Measurements from ENCODE around the gene HPCAL4.

The HPCAL4 gene

GRCh38 chr1:39652105-39652504 is 39.1 kb downstream of the HPCAL4 start:
- H3K4me3 ChIP-seq (ENCODE audit: low read length), result no peak overlapping the region
- no peaks in the 10 kb centered on the region for H3F3A ChIP-seq (ENCODE audit: insufficient read depth, low read length)
- no peak for DNase-seq
- no peaks in the 10 kb centered on the region for H3K27me3 ChIP-seq (replicated peaks; ENCODE audit: insufficient read depth, low read length)
- H3K4me1 ChIP-seq (ENCODE audit: low read length), result peaks cover 9% of the 10 kb centered on the region
- no peaks in the 10 kb centered on the region for H3K79me2 ChIP-seq (ENCODE audit: low read length)
- H3K27ac ChIP-seq (ENCODE audit: low read length), result no peak overlapping the region
- no peaks in the 10 kb centered on the region for H3K9me2 ChIP-seq (replicated peaks; ENCODE audit: insufficient read depth, low read length)
- no peak for TF ChIP-seq EZH2phosphoT487 (IDR thresholded peaks at IDR 0.05; ENCODE audit: low read length)
- no peaks in the 10 kb centered on the region for H3K36me3 ChIP-seq (replicated peaks; ENCODE audit: insufficient read depth, low read length)
- H2AFZ ChIP-seq (ENCODE audit: low read length), result no peak overlapping the region
- H3K9ac ChIP-seq (ENCODE audit: low read length), result no peak overlapping the region
- no peaks in the 10 kb centered on the region for H4K20me1 ChIP-seq (ENCODE audit: insufficient read depth, low read length)
- no peak overlapping the region for H3K4me2 ChIP-seq (ENCODE audit: low read depth, low read length)
- no peaks in the 10 kb centered on the region for H3K9me3 ChIP-seq (replicated peaks; ENCODE audit: insufficient read depth, low read length)

DNA sequence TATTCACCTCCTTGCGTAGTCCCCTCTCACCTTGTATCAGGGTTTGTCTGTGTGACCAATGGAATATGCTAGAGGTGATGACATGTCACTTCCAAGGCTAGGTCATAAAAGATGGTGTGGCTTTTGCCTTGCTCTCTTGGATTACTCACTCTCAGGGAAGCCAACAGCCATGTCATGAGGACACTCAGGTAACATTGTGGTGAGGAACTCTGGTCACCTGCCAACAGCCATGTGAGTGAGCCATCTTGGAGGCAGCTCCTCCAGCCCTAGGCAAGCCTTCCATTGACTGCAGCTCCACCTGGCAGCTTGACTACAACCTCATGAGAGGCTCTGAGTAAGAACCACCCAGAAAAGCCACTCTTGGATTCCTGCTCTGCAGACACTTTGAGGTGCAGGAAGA is 40.8 kb downstream of the HPCAL4 start:
- H4K20me1 ChIP-seq (ENCODE audit: insufficient read depth, low read length), result no peaks in the 10 kb centered on the region
- no peak overlapping the region for H3K27ac ChIP-seq (ENCODE audit: low read length)
- no peak for DNase-seq
- no peak overlapping the region for H3K4me3 ChIP-seq (ENCODE audit: low read length)
- H3K9me2 ChIP-seq (replicated peaks; ENCODE audit: insufficient read depth, low read length), result no peaks in the 10 kb centered on the region
- H3K27me3 ChIP-seq (replicated peaks; ENCODE audit: insufficient read depth, low read length), result no peaks in the 10 kb centered on the region
- H3K36me3 ChIP-seq (replicated peaks; ENCODE audit: insufficient read depth, low read length), result no peaks in the 10 kb centered on the region
- no peak for TF ChIP-seq EZH2phosphoT487 (IDR thresholded peaks at IDR 0.05; ENCODE audit: low read length)
- no peak for TF ChIP-seq CTCF (IDR thresholded peaks at IDR 0.05; ENCODE audit: low read length)
- TF ChIP-seq EZH2 (optimal IDR thresholded peaks at IDR 0.05; ENCODE audit: low read depth, low read length), result no peak
- H2AFZ ChIP-seq (ENCODE audit: low read length), result no peak overlapping the region
- H3F3A ChIP-seq (ENCODE audit: insufficient read depth, low read length), result no peaks in the 10 kb centered on the region
- H3K4me1 ChIP-seq (ENCODE audit: low read length), result peaks cover 9% of the 10 kb centered on the region
- H3K79me2 ChIP-seq (ENCODE audit: low read length), result no peaks in the 10 kb centered on the region
- no peak overlapping the region for H3K9ac ChIP-seq (ENCODE audit: low read length)
- no peak overlapping the region for H3K4me2 ChIP-seq (ENCODE audit: low read depth, low read length)
- no peaks in the 10 kb centered on the region for H3K9me3 ChIP-seq (replicated peaks; ENCODE audit: insufficient read depth, low read length)

- Histone ChIP-seq H3K27me3 (replicated peaks; ENCODE audit: insufficient read depth, low read length) (no peaks in the 10 kb centered on the region), H2AFZ (ENCODE audit: low read length) (no peak overlapping the region), H3K27ac (ENCODE audit: low read length) (no peak overlapping the region), H3K4me3 (ENCODE audit: low read length) (no peak overlapping the region), H3K9ac (ENCODE audit: low read length) (no peak overlapping the region), H3K9me2 (replicated peaks; ENCODE audit: insufficient read depth, low read length) (no peaks in the 10 kb centered on the region), H3K4me1 (ENCODE audit: low read length) (peaks cover 9% of the 10 kb centered on the region), H3K9me3 (replicated peaks; ENCODE audit: insufficient read depth, low read length) (no peaks in the 10 kb centered on the region), H3K4me2 (ENCODE audit: low read depth, low read length) (no peak overlapping the region), H3K79me2 (ENCODE audit: low read length) (no peaks in the 10 kb centered on the region), H3K36me3 (replicated peaks; ENCODE audit: insufficient read depth, low read length) (no peaks in the 10 kb centered on the region), H3F3A (ENCODE audit: insufficient read depth, low read length) (no peaks in the 10 kb centered on the region), H4K20me1 (ENCODE audit: insufficient read depth, low read length) (no peaks in the 10 kb centered on the region)
- no peak for DNase-seq
- TF ChIP-seq CTCF (IDR thresholded peaks at IDR 0.05; ENCODE audit: low read length) (no peak), EZH2 (optimal IDR thresholded peaks at IDR 0.05; ENCODE audit: low read depth, low read length) (no peak), EZH2phosphoT487 (IDR thresholded peaks at IDR 0.05; ENCODE audit: low read length) (no peak)
Measured at GRCh38 chr1:39649636-39650185, 41.5 kb downstream of the HPCAL4 start.

DNA sequence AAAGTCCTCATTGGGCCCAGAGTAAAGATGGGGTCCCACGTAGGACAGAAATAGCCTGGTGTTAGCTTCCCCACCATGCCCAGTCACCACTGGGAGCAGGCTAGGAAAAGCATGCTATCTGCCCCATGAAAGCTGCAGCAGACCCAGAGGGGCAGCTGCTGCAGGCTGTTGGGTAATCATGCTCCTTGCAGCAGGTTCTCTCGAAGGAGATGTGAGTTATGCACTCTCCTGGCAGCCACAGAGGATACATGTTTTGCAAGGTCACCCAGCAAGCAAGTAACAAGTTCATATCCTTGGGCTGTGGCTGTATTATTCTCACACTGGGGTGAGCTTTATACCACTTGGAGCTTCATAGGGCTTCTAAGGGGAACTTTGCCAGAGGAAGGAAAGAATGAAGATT is 42.7 kb downstream of the HPCAL4 start:
- TF ChIP-seq CTCF (IDR thresholded peaks at IDR 0.05; ENCODE audit: low read length) (no peak), EZH2 (optimal IDR thresholded peaks at IDR 0.05; ENCODE audit: low read depth, low read length) (no peak), EZH2phosphoT487 (IDR thresholded peaks at IDR 0.05; ENCODE audit: low read length) (no peak)
- H3K27me3 ChIP-seq (replicated peaks; ENCODE audit: insufficient read depth, low read length), result no peaks in the 10 kb centered on the region
- no peak for DNase-seq
- H3K9me3 ChIP-seq (replicated peaks; ENCODE audit: insufficient read depth, low read length), result no peaks in the 10 kb centered on the region
- no peak overlapping the region for H3K9ac ChIP-seq (ENCODE audit: low read length)
- no peaks in the 10 kb centered on the region for H3F3A ChIP-seq (ENCODE audit: insufficient read depth, low read length)
- H4K20me1 ChIP-seq (ENCODE audit: insufficient read depth, low read length), result no peaks in the 10 kb centered on the region
- no peak overlapping the region for H3K27ac ChIP-seq (ENCODE audit: low read length)
- H3K79me2 ChIP-seq (ENCODE audit: low read length), result no peaks in the 10 kb centered on the region
- no peaks in the 10 kb centered on the region for H3K9me2 ChIP-seq (replicated peaks; ENCODE audit: insufficient read depth, low read length)
- peaks cover 4% of the 10 kb centered on the region; the same call in 1 of the 2 replicates for H3K4me1 ChIP-seq (ENCODE audit: low read length)
- H2AFZ ChIP-seq (ENCODE audit: low read length), result no peak overlapping the region
- no peak overlapping the region for H3K4me2 ChIP-seq (ENCODE audit: low read depth, low read length)
- H3K36me3 ChIP-seq (replicated peaks; ENCODE audit: insufficient read depth, low read length), result no peaks in the 10 kb centered on the region
- no peak overlapping the region for H3K4me3 ChIP-seq (ENCODE audit: low read length)
